T-helper 1 cell treated with Interleukin-12 subunit alpha and Interleukin-12 subunit beta and Interleukin-4 antibody, amounts not matched to agents 30 μg/mL and 1 μg/mL, for 36 hours (primary cell): Measurements from ENCODE around the gene KRTAP5-5.
A peak's percentile ranks its signal among the peaks of the same experiment; 100 is the strongest.
"Not testable (repeated sequence)": the region's sequence is repeated elsewhere in the genome, so short reads cannot be mapped to it uniquely, and the experiment has no call there.

Experiments used
- H3K27ac Mint-ChIP-seq: one replicate; pipeline ENCODE4 v1.8.0; 2021; ENCODE audit warnings: mild to moderate bottlenecking, mixed read lengths
- H3K27me3 Mint-ChIP-seq: one replicate; pipeline ENCODE4 v1.8.0; 2021; ENCODE audit warnings: low read depth, mixed read lengths
- H3K36me3 Mint-ChIP-seq: one replicate; pipeline ENCODE4 v1.8.0; 2021; ENCODE audit warnings: low read depth, mixed read lengths
- H3K4me1 Mint-ChIP-seq: one replicate; pipeline ENCODE4 v1.8.0; 2021; ENCODE audit warnings: low read depth, mixed read lengths
- H3K4me3 Mint-ChIP-seq: one replicate; pipeline ENCODE4 v1.8.0; 2021; ENCODE audit warnings: mild to moderate bottlenecking, moderate library complexity, mixed read lengths
- H3K9me3 Mint-ChIP-seq: one replicate; pipeline ENCODE4 v1.8.0; 2021; ENCODE audit warnings: mixed read lengths

Gene KRTAP5-5

DNA sequence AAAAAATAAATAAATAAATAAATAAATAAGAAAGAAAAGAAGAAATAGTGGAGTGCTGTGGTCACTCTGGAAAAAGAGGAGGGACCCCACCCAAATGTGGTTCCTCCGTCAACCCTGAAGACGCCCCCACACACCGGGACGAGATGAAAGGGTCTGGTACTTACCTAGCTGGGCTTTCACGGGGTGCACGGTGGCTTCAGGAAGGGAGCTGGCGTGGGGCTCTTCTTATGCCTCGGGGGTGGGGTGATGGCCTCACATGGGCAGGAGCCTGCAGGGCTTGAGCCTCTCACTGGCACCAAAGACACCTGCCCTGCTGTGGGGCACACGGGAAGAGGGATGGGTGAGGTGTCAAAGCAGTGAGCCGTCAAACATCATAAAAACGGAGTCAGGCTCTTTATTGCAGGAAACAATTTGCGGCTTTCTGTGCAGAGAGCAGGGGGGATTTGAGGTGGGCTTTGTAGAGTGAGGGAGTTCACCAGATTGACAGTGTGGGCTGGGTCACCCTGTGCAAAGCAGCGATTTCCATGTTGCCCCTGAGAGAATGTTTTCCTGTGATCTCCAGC, 39.4 kb downstream of the KRTAP5-5 start:
- no peaks in the 10 kb centered on the region for H3K9me3 Mint-ChIP-seq
- no peak overlapping the region for H3K27ac Mint-ChIP-seq
- H3K4me3 Mint-ChIP-seq: no peak overlapping the region
- H3K36me3 Mint-ChIP-seq: no peaks in the 10 kb centered on the region
- peaks cover 26% of the 10 kb centered on the region for H3K27me3 Mint-ChIP-seq
- no peaks in the 10 kb centered on the region for H3K4me1 Mint-ChIP-seq

DNA sequence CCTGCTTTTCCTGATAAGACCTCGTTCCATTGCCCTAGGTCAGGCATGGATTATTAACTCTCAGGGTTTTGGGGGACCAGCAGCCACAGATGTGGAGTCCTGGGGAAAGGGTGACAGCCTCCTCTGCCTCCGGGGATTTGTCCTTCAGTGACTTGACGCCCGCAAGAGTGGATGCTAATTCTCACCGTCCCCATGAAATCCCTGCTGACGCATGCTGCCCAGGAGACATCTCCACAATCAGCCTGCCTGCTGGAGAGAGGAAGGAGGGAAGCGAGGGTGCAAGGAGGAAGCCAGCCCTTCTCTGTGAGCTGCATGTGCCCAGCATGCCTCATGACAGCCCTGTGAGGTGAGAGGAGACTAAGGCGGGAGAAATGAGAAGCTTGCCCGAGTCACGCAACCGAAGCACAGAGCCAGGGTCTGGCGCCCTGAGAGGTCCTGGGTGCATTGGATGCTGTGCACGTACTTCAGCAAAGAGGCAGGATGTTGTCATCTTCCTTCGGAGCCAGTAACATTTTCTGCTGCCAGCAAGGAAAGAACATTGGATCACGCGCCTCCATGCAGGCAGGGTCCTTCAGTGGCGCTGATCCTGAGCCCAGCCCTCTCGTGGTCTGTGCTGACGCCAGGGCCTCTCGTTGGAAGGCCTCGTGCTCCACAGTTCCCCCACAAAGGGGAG, 40.1 kb downstream of the KRTAP5-5 start:
- Mint-ChIP-seq H3K27me3 (peaks cover 26% of the 10 kb centered on the region), H3K36me3 (no peaks in the 10 kb centered on the region), H3K4me1 (no peaks in the 10 kb centered on the region), H3K27ac (no peak overlapping the region), H3K9me3 (no peaks in the 10 kb centered on the region), H3K4me3 (no peak overlapping the region)

DNA sequence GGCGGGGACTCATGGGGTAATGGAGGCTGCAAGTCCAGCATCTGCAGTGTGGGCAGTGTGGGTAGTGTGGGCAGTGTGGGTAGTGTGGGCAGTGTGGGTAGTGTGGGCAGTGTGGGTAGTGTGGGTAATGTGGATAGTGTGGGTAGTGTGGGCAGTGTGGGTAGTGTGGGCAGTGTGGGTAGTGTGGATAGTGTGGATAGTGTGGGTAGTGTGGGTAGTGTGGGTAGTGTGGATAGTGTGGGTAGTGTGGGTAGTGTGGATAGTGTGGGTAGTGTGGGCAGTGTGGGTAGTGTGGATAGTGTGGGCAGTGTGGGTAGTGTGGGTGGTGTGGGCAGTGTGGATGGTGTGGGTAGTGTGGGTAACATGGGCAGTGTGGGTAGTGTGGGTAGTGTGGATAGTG, 40.9 kb downstream of the KRTAP5-5 start:
- H3K36me3 Mint-ChIP-seq, H3K4me1 Mint-ChIP-seq, H3K9me3 Mint-ChIP-seq, H3K27ac Mint-ChIP-seq, H3K4me3 Mint-ChIP-seq: not testable (repeated sequence)
- peaks cover 34% of the 10 kb centered on the region for H3K27me3 Mint-ChIP-seq

DNA sequence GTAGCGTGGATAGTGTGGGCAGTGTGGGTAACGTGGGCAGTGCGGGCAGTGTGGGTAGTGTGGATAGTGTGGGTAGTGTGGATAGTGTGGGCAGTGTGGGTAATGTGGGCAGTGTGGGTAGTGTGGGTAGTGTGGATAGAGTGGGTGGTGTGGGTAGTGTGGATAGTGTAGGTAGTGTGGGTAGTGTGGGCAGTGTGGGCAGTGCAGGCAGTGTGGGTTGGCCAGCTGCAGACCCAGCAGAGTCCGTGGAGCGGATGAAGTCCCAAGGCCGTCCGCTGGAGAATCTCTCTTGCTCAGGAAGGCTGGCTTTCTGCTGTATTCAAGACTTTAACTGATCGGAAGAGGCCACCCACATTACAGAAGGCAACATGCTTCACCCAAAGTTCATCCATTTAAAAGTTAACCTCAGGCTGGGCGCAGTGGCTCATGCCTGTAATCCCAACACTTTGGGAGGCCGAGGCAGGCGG, 41.4 kb downstream of the KRTAP5-5 start:
- Mint-ChIP-seq H3K27me3 (peaks cover 37% of the 10 kb centered on the region), H3K4me1 (no peaks in the 10 kb centered on the region), H3K27ac (peak overlapping the region; percentile 20), H3K9me3 (no peaks in the 10 kb centered on the region), H3K4me3 (no peak overlapping the region), H3K36me3 (no peaks in the 10 kb centered on the region)

DNA sequence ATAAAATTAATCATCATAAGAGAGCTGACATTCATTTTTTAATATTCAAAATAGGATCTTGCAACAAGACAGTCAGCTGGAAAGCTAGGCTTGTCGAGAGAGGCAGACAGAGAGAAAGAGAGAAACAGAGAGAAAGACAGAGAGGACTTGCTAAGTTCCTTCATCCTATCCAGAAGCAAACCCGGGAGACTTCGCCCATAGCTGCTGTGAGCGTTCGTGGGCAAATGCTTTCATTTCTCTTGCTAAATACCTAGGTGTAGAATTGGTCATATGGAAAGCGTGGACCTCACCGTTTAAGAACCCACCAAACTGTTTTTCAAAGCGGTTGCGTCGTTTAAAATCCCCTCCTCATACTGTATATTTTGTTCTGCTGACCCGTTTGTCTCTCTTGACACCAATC, 42.1 kb downstream of the KRTAP5-5 start:
- H3K36me3 Mint-ChIP-seq: no peaks in the 10 kb centered on the region
- peak overlapping the region; percentile 6 for H3K27ac Mint-ChIP-seq
- no peak overlapping the region for H3K4me3 Mint-ChIP-seq
- no peaks in the 10 kb centered on the region for H3K9me3 Mint-ChIP-seq
- peaks cover 42% of the 10 kb centered on the region for H3K27me3 Mint-ChIP-seq
- no peaks in the 10 kb centered on the region for H3K4me1 Mint-ChIP-seq

DNA sequence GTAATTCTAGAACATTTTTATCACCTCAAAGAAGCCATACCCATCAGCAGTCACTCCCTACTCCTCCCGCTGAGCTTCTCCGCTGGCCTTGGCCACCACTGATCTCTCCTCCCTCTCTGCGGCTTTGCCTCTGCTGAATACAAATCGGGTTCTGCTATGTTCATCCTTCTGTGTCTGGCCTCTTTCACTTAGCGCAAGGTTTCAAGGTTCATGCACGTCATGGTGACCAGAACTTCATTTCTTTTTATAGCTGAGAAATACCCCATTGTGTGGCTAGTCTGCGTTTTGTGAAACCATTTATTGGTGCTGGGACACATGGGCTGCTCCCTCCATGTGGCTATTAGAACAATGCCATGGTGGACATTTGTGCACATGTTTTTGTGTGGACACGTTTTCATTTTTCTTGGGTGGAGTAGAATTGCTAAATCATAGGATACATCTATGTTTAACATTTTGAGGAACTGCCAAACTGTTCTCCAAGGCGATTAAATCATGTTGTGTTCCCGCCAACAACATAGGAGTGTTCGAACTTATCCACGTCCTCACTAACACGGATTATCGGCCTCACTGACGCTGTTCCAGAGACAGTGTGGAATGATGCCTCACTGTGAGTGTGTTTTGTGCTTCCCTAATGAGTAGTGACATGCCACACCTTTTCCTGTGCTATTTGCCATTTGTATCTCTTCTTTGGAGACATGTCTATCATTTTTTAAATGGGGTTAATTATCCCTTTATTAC, 43.2 kb downstream of the KRTAP5-5 start:
- H3K9me3 Mint-ChIP-seq: no peaks in the 10 kb centered on the region
- H3K27me3 Mint-ChIP-seq: peaks cover 46% of the 10 kb centered on the region
- H3K27ac Mint-ChIP-seq: no peak overlapping the region
- H3K4me3 Mint-ChIP-seq: no peak overlapping the region
- no peaks in the 10 kb centered on the region for H3K36me3 Mint-ChIP-seq
- no peaks in the 10 kb centered on the region for H3K4me1 Mint-ChIP-seq

DNA sequence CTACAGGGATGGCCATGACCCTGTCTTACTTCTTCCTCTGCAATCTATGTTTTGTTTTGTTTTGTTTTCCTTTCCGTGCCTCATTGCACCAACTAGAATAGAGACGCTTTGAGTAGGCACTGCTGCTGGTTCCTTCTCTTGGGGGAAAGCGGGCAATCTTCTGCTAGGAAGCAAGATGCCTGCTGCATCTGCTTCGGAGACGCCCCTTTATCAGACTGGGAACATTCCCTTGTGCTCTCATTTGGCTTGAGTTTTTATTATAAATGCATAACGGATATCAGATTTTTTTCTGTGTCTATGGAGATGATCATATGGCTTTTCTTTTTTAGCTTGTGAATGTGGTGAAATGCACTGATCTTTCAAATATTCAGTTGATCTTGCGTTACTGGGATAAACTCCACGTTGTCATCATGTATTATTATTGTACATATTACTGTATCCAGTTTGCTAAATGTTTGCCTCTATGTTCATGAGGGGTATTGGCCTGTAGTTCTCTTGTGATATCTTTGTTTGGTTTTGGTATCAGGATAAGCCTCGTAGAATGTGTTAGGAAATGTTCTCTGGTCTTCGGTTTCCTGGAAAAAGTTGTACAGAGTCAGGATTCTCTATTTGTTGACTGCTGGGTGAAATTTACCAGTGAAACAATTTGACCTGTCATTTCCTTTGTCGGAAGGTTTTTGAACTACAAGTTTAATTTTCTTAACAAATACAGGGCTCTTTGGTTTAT, 44.0 kb downstream of the KRTAP5-5 start:
- Mint-ChIP-seq H3K36me3 (no peaks in the 10 kb centered on the region), H3K9me3 (no peaks in the 10 kb centered on the region), H3K4me1 (no peaks in the 10 kb centered on the region), H3K4me3 (no peak overlapping the region), H3K27me3 (peaks cover 38% of the 10 kb centered on the region), H3K27ac (no peak overlapping the region)

DNA sequence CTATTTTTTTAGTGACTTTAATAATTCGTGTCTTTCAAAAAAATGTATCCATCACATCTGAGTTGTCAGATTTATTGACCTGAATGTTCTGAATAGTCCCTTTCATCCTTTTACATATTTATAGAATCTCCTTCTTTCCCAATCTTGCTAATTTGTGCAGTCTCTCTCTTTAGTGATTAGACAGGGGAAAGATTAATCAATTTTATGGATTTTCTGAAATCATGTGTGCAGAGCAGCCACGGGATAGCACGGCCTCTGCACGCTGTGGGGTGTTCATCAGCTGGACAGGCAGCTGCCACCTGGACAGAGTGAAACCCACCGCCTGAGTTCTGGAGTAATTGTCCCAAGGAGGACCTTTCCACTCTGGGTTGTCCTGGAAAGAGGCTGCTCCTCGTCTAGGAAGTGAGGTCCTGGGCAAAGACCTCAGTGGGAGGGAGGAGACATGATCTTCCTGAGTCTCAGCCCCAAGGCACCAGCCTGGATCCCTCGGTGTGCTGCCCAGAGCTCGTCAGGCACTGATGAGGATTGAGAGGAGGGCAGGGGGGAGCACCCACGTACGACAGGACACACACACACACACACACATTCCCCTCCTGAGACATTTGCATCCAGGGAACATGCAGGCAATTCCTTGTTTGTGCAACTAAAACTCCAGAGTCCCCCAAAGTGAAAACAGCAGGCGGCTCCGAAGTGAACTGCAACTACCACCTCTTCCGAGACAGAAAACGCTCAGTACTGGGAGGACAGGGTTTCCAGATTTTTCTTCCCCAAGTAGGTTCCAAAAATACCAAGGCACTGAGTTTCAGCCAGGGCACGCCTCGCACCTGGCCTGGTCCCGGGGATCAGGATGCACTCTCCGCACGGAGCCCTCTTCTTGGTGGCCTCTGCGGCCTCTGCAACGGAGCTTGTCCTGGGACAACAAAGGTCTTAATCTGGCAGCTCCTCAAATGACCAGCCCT, 44.9 kb downstream of the KRTAP5-5 start:
- no peaks in the 10 kb centered on the region for H3K9me3 Mint-ChIP-seq
- no peaks in the 10 kb centered on the region for H3K36me3 Mint-ChIP-seq
- no peaks in the 10 kb centered on the region for H3K4me1 Mint-ChIP-seq
- no peak overlapping the region for H3K27ac Mint-ChIP-seq
- no peak overlapping the region for H3K4me3 Mint-ChIP-seq
- peaks cover 32% of the 10 kb centered on the region for H3K27me3 Mint-ChIP-seq

DNA sequence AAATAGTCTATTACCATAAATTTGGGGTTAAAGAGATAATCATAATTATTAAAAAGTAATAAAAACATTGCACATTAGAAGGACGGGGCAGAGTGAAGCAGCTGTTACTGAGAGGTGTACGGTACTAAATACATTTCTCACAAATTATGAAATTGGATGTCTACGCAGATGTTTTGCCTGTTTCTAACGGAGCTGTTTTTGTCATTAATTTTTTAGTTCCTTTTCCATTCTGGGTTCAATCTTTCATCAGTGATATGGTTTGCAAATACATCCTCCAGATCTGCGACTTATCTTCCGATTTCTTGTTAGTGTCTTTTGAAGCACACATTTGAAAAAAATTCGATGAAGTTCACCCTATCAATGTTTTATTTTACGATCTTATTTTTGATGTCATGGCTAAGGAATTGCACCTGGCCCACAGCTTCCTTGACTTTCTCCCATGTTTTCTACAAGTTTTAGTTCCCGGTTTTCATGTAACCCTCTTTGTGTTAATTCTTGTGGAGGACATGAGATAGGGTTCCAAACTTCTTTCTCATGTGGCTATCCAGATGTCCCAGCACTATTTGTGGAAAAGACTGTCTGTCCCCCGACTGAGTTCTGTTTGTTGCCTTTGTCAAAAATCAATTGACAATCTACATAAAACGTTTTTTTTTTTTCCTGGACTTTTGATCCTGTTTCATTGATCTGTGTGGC, 46.1 kb downstream of the KRTAP5-5 start:
- Mint-ChIP-seq H3K4me3 (no peak overlapping the region), H3K9me3 (no peaks in the 10 kb centered on the region), H3K36me3 (no peaks in the 10 kb centered on the region), H3K27me3 (peaks cover 29% of the 10 kb centered on the region), H3K4me1 (no peaks in the 10 kb centered on the region), H3K27ac (no peak overlapping the region)

DNA sequence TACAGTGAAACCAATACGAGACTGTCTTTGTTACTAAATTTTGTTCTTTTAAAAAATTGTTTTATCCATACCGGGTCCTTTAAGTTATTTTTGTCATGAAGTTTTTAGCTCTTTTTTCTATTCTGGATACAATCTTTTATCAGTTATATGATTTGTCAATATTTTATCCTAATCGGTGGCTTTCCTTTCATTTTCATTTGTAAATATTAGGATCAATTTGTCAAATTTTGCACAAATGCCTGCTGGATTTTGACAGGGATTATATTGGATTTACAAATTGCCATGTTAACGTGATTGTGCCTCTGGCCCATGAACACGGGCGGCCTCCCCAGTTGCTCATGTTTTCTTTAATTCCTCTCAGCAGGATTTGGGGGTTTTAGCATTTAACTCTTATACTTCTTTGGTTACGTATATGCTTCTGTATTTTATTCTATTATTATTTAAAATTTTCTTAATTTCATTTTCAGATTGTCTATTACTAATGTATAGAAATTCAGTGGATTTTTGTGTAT, 46.7 kb downstream of the KRTAP5-5 start:
- H3K4me1 Mint-ChIP-seq: no peaks in the 10 kb centered on the region
- H3K9me3 Mint-ChIP-seq: no peaks in the 10 kb centered on the region
- peaks cover 29% of the 10 kb centered on the region for H3K27me3 Mint-ChIP-seq
- H3K36me3 Mint-ChIP-seq: no peaks in the 10 kb centered on the region
- H3K4me3 Mint-ChIP-seq: no peak overlapping the region
- no peak overlapping the region for H3K27ac Mint-ChIP-seq

DNA sequence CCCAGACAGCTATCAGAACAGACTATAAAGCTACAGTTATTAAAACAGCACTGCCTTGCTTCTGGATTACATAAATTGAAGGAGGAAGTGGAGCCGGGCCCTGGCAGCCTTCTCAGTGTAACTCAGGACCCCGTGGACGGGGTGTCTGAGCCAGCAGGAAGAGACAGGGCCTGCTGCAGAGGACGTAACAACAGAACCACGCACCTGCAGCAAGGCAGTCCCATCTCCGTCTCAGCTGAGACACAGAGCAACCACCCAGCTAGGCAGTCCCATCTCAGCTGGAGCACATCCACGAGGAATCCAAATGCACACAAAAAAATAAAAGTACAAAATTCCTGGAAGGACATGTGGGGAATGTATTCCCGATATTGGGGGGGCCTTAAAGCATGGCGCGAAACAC, 50.3 kb downstream of the KRTAP5-5 start:
- Mint-ChIP-seq H3K4me3 (no peak overlapping the region), H3K4me1 (no peaks in the 10 kb centered on the region), H3K36me3 (no peaks in the 10 kb centered on the region), H3K27me3 (peaks cover 23% of the 10 kb centered on the region), H3K9me3 (no peaks in the 10 kb centered on the region), H3K27ac (no peak overlapping the region)
